Stimulated activated CD8-positive, alpha-beta memory T cell treated with anti-CD3 and anti-CD28 coated beads, Interleukin-15, amount 100 ng/mL, for 1 hour (primary cell): ENCODE data around the gene C22orf23.
"Not testable (repeated sequence)": the region's sequence is repeated elsewhere in the genome, so short reads cannot be mapped to it uniquely, and the experiment has no call there.

Experiments used
- DNase-seq: peaks from one replicate; pipeline ENCODE4 v3.0.0-alpha.2; 2020; ENCODE audit warnings: low read depth

C22orf23 gene

GRCh38 chr22:37954686-37955085 is 1.3 kb upstream of the C22orf23 start:
- no peak for DNase-seq

- DNase-seq: no peak
Observed at GRCh38 chr22:37953062-37953436, 352 bp downstream of the C22orf23 start.

GRCh38 chr22:37952629-37953028 is 772 bp downstream of the C22orf23 start:
- DNase-seq: not testable (repeated sequence)

GRCh38 chr22:37951305-37951704 is 2.1 kb downstream of the C22orf23 start:
- DNase-seq: no peak

GRCh38 chr22:37947142-37947795 is 6.1 kb downstream of the C22orf23 start:
- DNase-seq: not testable (repeated sequence)

GRCh38 chr22:37944423-37944822 is 9.0 kb downstream of the C22orf23 start:
- DNase-seq: not testable (repeated sequence)

- no peak for DNase-seq
Observed at GRCh38 chr22:37943825-37944198, 9.6 kb downstream of the C22orf23 start.

GRCh38 chr22:37943136-37943824 is 10.1 kb downstream of the C22orf23 start:
- DNase-seq: no peak

GRCh38 chr22:37942133-37942532 is 11.3 kb downstream of the C22orf23 start:
- no peak for DNase-seq

- DNase-seq: no peak
Observed at GRCh38 chr22:37940698-37941376, 12.6 kb downstream of the C22orf23 start.

GRCh38 chr22:37933711-37934376 is 19.6 kb downstream of the C22orf23 start:
- peak; percentile 53 for DNase-seq

- DNase-seq: no peak
Observed at GRCh38 chr22:37932821-37933578, 20.4 kb downstream of the C22orf23 start.

- DNase-seq: no peak
Observed at GRCh38 chr22:37932401-37932800, 21.0 kb downstream of the C22orf23 start.

GRCh38 chr22:37931893-37932389 is 21.5 kb downstream of the C22orf23 start:
- DNase-seq: no peak

GRCh38 chr22:37930952-37931440 is 22.4 kb downstream of the C22orf23 start:
- no peak for DNase-seq

GRCh38 chr22:37930270-37930951 is 23.0 kb downstream of the C22orf23 start:
- DNase-seq: no peak

GRCh38 chr22:37929390-37929789 is 24.0 kb downstream of the C22orf23 start:
- no peak for DNase-seq

GRCh38 chr22:37927637-37927936 is 25.8 kb downstream of the C22orf23 start:
- no peak for DNase-seq

GRCh38 chr22:37926771-37927636 is 26.4 kb downstream of the C22orf23 start:
- no peak for DNase-seq

GRCh38 chr22:37926358-37926757 is 27.0 kb downstream of the C22orf23 start:
- DNase-seq: no peak
